Panc1 (cell line): ENCODE results near the gene CAND2. TPM values are rescaled to one million over a fixed set of nuclear protein-coding genes. Genes with fewer than 3 reads are reported as not detected.
"Not testable (repeated sequence)": the region's sequence is repeated elsewhere in the genome, so short reads cannot be mapped to it uniquely, and the experiment has no call there.

Source experiments
- ATAC-seq: fragments of 200-7000 bp; cut with Tn5 transposase; 2 replicates; pipeline ENCODE4 v1.9.1; 2020; ENCODE audit warnings: mild to moderate bottlenecking, moderate library complexity
- BruUV-seq: library from RNA; stranded (reverse); fragments of 400-500 nt; replicated peaks from 2 replicates; lab custom pipeline; 2021; lab: Mats Ljungman, UMichigan
- CTCF ChIA-PET: fragments of 300-600 bp; sonication (Branson Sonifier 250); formaldehyde crosslinking; loops from one replicate; lab custom pipeline; 2022; ENCODE audit warnings: antibody characterized with exemption; lab: Charles Lee
- POLR2A ChIA-PET: fragments of 300-600 bp; sonication (Branson Sonifier 250); formaldehyde crosslinking; loops from one replicate; lab custom pipeline; 2022; ENCODE audit warnings: antibody characterized with exemption; lab: Charles Lee
- DNase-seq: peaks from one replicate; pipeline ENCODE4 v3.0.0-alpha.2; 2010; ENCODE audit warnings: low read depth, low spot score
- H3K27ac ChIP-seq: 2 replicates; pipeline ENCODE4 v1.5.1; 2011; ENCODE audit warnings: mild to moderate bottlenecking, low read length, inconsistent platforms
- H3K27me3 ChIP-seq: fragments of 200-500 bp; sonication (Bioruptor generic); 2 replicates; pipeline ENCODE4 v1.6.0; 2014; ENCODE audit warnings: low read length, inconsistent platforms; ENCODE audit not compliant: control insufficient read depth, insufficient read depth
- H3K36me3 ChIP-seq: fragments of 200-500 bp; sonication (Bioruptor generic); 2 replicates; pipeline ENCODE4 v1.5.1; 2014; ENCODE audit warnings: inconsistent platforms, mild to moderate bottlenecking, low read length, moderate library complexity; ENCODE audit not compliant: control insufficient read depth, insufficient read depth
- H3K4me1 ChIP-seq: 2 replicates; pipeline ENCODE4 v1.5.1; 2011; ENCODE audit warnings: inconsistent platforms, mild to moderate bottlenecking, low read length, moderate library complexity; ENCODE audit not compliant: control insufficient read depth, insufficient read depth
- H3K4me3 ChIP-seq, 2 experiments: 2 replicates each; pipeline ENCODE4 v1.5.1; 2011 to 2012; ENCODE audit warnings: low read depth in 2 of 2, low read length in 2 of 2, mild to moderate bottlenecking in 2 of 2, inconsistent platforms in 1 of 2, moderate library complexity in 1 of 2
- H3K9me3 ChIP-seq: fragments of 200-500 bp; sonication (Bioruptor generic); 2 replicates; pipeline ENCODE4 v1.5.1; 2014; ENCODE audit warnings: low read depth, mild to moderate bottlenecking, inconsistent platforms, low read length, moderate library complexity; ENCODE audit not compliant: control insufficient read depth, insufficient read depth
- POLR2AphosphoS5 ChIP-seq: IDR thresholded peaks from 2 replicates; pipeline ENCODE4 v1.6.1; 2012; ENCODE audit warnings: mild to moderate bottlenecking, low read depth, low read length, moderate library complexity
- SIN3A ChIP-seq: IDR thresholded peaks from 2 replicates; pipeline ENCODE4 v1.6.1; 2012; ENCODE audit warnings: low read depth, mild to moderate bottlenecking, low read length, moderate library complexity, borderline replicate concordance; ENCODE audit not compliant: insufficient read depth
- TCF7L2 ChIP-seq: IDR thresholded peaks from 2 replicates; pipeline ENCODE4 v1.6.1; 2011; ENCODE audit warnings: mild to moderate bottlenecking, low read depth, low read length, inconsistent platforms
- in situ Hi-C: cut with HindIII; loops from 2 replicates; pipeline ENCODE4 v1.10.0; 2016; ENCODE audit warnings: low sequenced_read_pairs, low pct_unique_long_range_greater_than_20kb
- intact Hi-C: fragments of 100-400 bp; cut with micrococcal nuclease; formaldehyde crosslinking; loops from one replicate; pipeline ENCODE4 v1.10.0; 2022; ENCODE audit not compliant: unreplicated experiment
- total RNA-seq: library from RNA; stranded (reverse); gene quantifications from one replicate; pipeline ENCODE4 v1.2.1, GENCODE V29; 2021; ENCODE audit not compliant: unreplicated experiment
- TF ChIP-seq, protein P1 (sequence below): fragments of 450-650 bp; IDR thresholded peaks from 2 replicates; pipeline ENCODE4 v1.5.1; 2017; ENCODE audit warnings: mild to moderate bottlenecking
- TF ChIP-seq, protein P2 (sequence below), 2 experiments: IDR thresholded peaks; 2 replicates each; pipeline ENCODE4 v1.6.1; 2011 to 2012; ENCODE audit warnings: low read depth in 2 of 2, control low read depth in 1 of 2, low read length in 1 of 2, mild to moderate bottlenecking in 1 of 2, moderate library complexity in 1 of 2; ENCODE audit not compliant: insufficient read depth in 1 of 2

CAND2 gene
- total RNA-seq, 1 experiment from 2014 or later, result 0.13 TPM

DNA sequence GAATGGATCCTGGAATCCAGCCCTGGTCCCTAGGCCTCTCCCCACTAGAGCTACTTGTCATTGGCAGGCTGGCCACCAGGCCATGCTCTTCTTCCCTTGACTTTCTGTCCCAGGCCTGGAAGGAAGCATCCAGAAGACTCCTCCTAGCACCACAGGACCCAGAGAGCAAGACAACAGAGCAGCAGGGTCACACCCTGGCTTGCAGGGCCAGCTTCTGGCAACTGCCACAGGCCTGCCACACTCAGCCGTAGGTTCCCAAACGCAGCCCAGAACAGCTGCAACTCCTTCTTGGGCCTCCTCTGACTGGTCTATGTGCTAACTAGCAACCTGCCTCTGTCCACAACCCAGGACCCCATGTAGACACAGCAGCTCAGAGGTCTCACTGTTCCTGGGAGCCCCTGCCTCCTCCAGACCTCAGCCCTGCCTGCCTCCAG is 81.7 kb downstream of the CAND2 start:
- ATAC-seq (no peak), DNase-seq (no peak)
- Histone ChIP-seq H3K4me3 (no peak overlapping the region), H3K4me1 (no peaks in the 10 kb centered on the region), H3K27me3 (no peaks in the 10 kb centered on the region), H3K9me3 (no peaks in the 10 kb centered on the region), H3K27ac (no peak overlapping the region), H3K36me3 (no peaks in the 10 kb centered on the region)
- no TSS peak for BruUV-seq
- CTCF ChIA-PET, result interaction anchor here (0.6 to 1.0 kb wide), 2 partner anchors 11 to 172 kb away, joined by 3 to 6 read pairs; no protein-coding TSS in a partner anchor
- intact Hi-C loops (no loop called here), in situ Hi-C loops (no loop called here)
- POLR2A ChIA-PET, result no interaction called here
- TF ChIP-seq, protein P1, sequence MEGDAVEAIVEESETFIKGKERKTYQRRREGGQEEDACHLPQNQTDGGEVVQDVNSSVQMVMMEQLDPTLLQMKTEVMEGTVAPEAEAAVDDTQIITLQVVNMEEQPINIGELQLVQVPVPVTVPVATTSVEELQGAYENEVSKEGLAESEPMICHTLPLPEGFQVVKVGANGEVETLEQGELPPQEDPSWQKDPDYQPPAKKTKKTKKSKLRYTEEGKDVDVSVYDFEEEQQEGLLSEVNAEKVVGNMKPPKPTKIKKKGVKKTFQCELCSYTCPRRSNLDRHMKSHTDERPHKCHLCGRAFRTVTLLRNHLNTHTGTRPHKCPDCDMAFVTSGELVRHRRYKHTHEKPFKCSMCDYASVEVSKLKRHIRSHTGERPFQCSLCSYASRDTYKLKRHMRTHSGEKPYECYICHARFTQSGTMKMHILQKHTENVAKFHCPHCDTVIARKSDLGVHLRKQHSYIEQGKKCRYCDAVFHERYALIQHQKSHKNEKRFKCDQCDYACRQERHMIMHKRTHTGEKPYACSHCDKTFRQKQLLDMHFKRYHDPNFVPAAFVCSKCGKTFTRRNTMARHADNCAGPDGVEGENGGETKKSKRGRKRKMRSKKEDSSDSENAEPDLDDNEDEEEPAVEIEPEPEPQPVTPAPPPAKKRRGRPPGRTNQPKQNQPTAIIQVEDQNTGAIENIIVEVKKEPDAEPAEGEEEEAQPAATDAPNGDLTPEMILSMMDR, result no peak
- TF ChIP-seq SIN3A, result no peak
- no peak for TF ChIP-seq POLR2AphosphoS5
- TF ChIP-seq TCF7L2, result no peak
- TF ChIP-seq, protein P2, sequence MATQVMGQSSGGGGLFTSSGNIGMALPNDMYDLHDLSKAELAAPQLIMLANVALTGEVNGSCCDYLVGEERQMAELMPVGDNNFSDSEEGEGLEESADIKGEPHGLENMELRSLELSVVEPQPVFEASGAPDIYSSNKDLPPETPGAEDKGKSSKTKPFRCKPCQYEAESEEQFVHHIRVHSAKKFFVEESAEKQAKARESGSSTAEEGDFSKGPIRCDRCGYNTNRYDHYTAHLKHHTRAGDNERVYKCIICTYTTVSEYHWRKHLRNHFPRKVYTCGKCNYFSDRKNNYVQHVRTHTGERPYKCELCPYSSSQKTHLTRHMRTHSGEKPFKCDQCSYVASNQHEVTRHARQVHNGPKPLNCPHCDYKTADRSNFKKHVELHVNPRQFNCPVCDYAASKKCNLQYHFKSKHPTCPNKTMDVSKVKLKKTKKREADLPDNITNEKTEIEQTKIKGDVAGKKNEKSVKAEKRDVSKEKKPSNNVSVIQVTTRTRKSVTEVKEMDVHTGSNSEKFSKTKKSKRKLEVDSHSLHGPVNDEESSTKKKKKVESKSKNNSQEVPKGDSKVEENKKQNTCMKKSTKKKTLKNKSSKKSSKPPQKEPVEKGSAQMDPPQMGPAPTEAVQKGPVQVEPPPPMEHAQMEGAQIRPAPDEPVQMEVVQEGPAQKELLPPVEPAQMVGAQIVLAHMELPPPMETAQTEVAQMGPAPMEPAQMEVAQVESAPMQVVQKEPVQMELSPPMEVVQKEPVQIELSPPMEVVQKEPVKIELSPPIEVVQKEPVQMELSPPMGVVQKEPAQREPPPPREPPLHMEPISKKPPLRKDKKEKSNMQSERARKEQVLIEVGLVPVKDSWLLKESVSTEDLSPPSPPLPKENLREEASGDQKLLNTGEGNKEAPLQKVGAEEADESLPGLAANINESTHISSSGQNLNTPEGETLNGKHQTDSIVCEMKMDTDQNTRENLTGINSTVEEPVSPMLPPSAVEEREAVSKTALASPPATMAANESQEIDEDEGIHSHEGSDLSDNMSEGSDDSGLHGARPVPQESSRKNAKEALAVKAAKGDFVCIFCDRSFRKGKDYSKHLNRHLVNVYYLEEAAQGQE (IDR thresholded peaks at IDR 0.05; ENCODE audit: insufficient read depth in 1 of 2, low read depth in 2 of 2, low read length in 1 of 2), result no peak

DNA sequence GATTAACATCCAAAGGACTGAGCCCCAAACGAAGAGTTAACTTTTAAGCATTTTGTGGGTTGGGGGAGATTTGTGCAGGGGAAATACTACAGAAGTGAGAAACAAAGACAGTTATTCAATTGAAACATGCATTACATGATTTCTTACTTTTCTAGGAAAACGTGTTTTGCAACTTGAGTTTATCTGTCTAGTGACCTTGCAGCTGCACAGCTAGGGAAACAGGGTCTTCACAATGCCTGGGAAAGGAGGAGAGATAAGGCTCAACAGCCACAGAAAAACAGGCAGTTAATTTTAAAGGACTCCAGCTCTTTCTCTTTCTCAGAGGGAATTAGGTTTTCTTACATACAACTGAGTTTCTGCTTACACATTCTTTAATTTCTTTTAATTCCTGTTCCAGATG is 82.3 kb downstream of the CAND2 start:
- H3K4me3 ChIP-seq, POLR2A ChIA-PET, CTCF ChIA-PET, H3K27ac ChIP-seq, H3K36me3 ChIP-seq, DNase-seq, H3K27me3 ChIP-seq, H3K4me1 ChIP-seq, BruUV-seq, in situ Hi-C loops, intact Hi-C loops, H3K9me3 ChIP-seq, ATAC-seq: not testable (repeated sequence)

DNA sequence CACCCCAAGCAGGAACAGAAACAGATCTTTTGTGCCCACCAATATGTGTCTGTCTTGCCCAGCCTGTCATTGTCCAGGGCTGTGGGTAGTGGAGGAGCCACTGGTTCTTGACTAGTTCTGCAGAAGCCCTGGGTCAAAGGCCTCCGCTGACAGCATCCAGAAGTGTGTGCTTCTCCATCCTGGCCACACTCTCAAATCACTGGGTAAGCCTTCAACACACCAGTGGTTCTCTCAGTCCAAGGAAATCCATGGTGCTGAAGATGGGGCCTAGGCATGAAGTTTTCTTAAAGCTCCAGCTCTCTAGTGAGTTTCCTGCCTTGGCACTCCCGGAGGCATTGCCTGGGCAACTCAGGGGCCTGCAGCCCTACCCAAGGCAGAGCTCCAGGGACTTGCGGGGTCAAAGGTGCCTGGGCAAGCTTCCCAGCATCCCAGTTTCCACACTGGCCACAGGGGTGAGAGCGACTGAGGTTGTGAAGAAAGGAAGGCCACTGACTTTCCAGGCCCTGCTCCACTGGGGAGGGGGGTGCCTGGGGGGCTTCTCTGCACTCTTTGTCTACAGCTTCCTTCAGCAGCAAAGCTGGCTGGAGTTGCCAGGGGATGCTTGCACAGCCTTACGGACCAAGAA is 82.8 kb downstream of the CAND2 start:
- ChIA-PET CTCF (no interaction called here), POLR2A (no interaction called here)
- intact Hi-C loops (no loop called here), in situ Hi-C loops (no loop called here)
- H3K27me3 ChIP-seq, result no peaks in the 10 kb centered on the region
- ATAC-seq (no peak), DNase-seq (no peak)
- no TSS peak for BruUV-seq
- no peaks in the 10 kb centered on the region for H3K9me3 ChIP-seq
- H3K36me3 ChIP-seq, result no peaks in the 10 kb centered on the region
- no peak for TF ChIP-seq POLR2AphosphoS5
- no peak for TF ChIP-seq TCF7L2
- TF ChIP-seq, protein P2 (IDR thresholded peaks at IDR 0.05; ENCODE audit: insufficient read depth in 1 of 2, low read depth in 2 of 2, low read length in 1 of 2), result peak; percentile 58 to 59; a peak in 2 of 4 replicates
- no peak overlapping the region for H3K4me3 ChIP-seq
- H3K27ac ChIP-seq, result no peak overlapping the region
- no peaks in the 10 kb centered on the region for H3K4me1 ChIP-seq

DNA sequence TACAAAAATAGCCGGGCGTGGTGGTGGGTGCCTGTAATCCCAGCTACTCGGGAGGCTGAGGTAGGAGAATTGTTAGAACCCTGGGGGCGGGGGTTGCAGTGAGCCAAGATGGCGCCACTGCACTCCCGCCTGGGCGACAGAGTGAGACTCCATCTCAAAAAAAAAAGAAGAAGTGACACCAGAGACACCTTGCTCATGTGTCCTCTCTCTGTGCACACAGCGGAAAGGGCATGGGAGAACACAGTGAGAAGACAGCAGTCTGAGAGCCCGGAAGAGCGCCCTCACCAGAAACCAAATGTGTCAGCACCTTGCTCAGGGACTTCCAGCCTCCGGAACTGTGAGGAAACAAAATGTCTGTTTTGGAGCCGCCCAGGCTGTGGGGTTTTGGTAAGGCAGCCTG is 85.4 kb downstream of the CAND2 start:
- DNase-seq, H3K27ac ChIP-seq, in situ Hi-C loops, ATAC-seq, H3K36me3 ChIP-seq, H3K4me1 ChIP-seq, H3K4me3 ChIP-seq, BruUV-seq, H3K9me3 ChIP-seq, CTCF ChIA-PET, H3K27me3 ChIP-seq, intact Hi-C loops, POLR2A ChIA-PET: not testable (repeated sequence)
